ENCODE measurements around the gene ADCY4.

Gene ADCY4

DNA sequence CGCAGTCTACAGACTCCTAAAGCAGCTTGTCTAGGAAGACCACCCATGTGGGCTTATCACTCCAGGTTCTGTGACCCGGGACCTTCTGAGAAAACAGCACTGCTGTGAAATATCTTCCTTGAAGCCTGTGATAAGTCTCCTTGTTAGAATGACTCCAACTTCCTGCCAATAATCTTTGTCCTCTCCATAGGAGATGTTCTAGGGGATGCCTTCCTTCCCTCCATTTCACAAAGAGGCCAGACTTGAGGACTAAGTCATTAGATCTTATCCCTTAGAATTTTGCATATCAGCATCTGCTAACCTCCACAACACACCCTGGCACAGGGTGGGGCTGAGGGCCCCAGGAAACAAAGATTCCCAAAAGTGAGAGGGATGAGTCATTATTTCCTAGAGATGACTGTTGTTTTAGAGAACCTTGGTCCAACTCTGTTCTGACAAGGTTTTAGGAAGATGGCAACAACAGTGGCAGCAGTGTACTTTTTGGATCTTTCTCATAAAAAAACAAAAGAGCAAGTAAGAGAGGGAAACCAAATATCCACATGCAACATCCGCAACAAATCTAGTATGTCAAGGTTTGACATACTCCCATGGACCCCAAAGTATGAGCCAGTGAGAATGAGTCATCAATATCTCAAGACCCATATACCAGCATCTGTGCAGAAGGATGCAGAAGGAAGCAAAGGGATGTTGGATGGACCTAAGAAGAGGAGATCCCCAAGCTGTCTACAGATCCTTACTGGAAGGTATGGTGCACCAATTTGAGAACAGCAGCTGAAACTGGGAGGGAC is 17.5 kb downstream of the ADCY4 start:
- peak; percentile 16 for DNase-seq (ENCODE audit: low read depth, low spot score)

DNA sequence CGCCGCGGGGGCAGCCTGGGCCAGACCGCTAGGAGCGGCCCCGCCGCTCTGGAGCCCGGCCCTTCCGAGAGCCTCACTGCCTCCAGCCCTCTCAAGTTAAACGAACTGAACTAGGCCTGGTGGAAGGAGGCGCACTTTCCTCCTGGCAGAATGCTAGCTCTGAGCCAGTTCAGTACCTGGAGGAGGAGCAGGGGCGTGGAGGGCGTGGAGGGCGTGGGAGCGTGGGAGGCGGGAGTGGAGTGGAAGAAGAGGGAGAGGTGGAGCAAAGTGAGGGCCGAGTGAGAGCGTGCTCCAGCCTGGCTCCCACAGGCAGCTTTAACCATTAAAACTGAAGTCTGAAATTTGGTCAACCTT is 18.3 kb downstream of the ADCY4 start:
- DNase-seq (ENCODE audit: low read depth, low spot score) = no peak

DNA sequence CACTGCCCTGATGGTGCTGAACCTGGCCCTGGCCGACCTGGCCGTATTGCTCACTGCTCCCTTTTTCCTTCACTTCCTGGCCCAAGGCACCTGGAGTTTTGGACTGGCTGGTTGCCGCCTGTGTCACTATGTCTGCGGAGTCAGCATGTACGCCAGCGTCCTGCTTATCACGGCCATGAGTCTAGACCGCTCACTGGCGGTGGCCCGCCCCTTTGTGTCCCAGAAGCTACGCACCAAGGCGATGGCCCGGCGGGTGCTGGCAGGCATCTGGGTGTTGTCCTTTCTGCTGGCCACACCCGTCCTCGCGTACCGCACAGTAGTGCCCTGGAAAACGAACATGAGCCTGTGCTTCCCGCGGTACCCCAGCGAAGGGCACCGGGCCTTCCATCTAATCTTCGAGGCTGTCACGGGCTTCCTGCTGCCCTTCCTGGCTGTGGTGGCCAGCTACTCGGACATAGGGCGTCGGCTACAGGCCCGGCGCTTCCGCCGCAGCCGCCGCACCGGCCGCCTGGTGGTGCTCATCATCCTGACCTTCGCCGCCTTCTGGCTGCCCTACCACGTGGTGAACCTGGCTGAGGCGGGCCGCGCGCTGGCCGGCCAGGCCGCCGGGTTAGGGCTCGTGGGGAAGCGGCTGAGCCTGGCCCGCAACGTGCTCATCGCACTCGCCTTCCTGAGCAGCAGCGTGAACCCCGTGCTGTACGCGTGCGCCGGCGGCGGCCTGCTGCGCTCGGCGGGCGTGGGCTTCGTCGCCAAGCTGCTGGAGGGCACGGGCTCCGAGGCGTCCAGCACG is 18.9 kb downstream of the ADCY4 start:
- peak; percentile 46 for DNase-seq (ENCODE audit: low read depth, low spot score)

DNA sequence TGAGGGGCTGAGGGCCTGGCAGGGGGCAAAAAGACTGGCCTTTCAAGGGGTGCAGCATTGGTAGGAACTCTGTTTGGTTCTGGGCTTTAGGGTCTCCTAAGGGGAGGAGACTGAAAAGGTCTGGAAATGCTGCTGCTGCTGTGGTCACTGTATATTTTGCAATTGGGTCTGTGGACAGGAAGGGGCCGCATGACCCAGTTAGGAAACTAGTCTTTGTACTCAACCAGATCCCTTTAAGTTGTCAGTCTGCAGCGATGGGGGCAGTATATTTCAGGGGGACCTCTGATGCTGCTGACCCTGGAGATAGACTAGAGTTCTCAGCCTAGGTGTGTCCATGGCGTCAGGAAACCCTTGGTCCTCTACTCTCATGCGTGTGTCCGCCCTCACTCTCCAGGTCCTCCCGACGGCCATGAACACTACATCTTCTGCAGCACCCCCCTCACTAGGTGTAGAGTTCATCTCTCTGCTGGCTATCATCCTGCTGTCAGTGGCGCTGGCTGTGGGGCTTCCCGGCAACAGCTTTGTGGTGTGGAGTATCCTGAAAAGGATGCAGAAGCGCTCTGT is 19.5 kb downstream of the ADCY4 start:
- no peak for DNase-seq (ENCODE audit: low read depth, low spot score)

DNA sequence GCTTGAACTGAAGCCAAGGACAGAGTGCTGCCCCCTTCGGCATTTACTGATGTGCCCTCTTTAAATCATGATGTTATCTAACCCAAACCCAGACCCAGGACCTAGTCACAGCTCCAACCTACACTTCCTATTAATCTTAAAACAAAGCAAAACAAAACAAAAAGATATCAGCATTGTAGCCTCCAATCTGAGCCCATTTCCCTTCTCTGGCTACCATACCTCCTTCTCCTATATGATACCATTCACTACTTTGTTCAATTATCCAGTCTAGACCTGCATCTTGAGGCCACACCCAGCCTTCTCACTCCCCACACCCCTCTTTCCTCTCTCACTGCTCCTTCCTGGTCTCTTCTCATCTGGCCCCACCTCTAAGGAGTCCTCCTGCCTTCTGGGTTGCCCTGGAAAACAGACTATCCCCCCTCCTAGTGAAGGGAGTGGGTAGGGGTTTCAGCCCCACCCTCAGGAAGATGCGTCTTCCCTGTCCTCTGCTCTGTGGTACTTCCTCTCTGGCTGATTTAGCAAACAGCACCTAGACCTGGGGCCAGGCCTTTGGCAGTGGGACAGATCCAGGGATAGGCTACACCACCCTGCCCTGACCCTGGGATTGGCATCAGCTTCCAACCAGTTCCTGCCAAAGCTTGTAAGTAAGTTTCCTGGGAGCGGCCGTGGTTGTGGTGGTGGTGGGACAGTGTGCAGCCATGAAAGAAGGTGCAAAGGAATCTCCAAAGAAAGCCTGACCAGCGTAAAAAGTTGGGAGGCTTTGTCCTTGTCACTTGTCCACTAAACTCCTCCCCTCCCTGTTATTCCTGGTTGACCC is 20.3 kb downstream of the ADCY4 start:
- DNase-seq (ENCODE audit: low read depth, low spot score) = no peak

DNA sequence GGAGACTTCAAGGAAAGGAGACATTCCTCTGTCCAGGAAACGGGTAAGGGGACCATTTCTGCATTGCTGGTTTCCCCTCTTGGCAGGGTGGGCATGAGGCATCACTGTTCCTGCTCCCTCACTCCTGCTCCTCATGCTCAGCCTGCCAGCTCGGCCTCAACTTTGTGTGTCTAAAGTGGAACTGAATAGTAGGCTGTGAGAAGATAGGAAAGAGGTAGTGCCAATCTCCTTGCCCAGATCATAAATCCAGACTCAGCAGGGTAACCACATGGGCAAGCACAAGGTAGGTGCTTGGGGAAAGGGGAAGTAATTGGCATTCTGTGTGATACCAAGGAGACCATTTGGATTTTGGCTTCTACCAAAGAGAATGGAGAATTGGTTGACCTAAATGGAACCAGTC is 21.0 kb downstream of the ADCY4 start:
- DNase-seq (ENCODE audit: low read depth, low spot score) = no peak

DNA sequence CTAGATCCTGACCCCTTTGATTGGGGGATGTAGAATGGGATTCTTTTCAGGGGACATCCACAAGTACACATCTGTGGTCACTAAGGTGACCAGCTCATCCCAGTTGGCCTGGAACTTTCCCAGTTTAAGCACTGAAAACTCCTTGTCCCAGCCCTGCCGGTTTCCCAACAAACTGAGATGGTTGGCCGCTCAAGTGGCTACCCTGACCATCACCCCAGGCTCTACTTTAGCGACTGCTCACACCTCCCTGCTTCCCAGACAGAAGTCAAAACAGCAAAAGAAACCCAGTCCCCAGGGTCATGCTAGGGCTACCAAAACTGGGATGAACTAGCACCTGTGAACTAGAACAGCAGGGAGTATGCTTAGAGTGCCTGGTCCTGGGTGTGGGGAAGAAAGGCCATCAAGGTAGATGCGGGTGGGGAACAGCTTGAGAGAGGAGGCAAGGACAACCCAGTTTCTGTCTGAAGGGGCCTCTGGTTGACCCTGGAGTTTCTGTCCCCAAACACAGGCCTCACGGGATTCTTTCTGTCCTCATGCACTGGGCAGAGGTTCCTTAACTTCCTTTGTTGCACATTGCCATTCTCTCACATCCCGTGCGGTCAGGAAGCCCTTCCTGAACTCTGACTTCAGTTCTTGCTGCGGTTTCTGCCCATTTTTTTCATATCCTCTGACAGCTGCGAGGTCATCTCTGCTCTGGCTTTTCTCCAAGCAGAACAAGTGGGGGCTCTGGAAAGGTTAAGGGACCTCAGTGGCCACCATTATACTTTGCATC is 21.9 kb downstream of the ADCY4 start:
- DNase-seq (ENCODE audit: low read depth, low spot score) = no peak

DNA sequence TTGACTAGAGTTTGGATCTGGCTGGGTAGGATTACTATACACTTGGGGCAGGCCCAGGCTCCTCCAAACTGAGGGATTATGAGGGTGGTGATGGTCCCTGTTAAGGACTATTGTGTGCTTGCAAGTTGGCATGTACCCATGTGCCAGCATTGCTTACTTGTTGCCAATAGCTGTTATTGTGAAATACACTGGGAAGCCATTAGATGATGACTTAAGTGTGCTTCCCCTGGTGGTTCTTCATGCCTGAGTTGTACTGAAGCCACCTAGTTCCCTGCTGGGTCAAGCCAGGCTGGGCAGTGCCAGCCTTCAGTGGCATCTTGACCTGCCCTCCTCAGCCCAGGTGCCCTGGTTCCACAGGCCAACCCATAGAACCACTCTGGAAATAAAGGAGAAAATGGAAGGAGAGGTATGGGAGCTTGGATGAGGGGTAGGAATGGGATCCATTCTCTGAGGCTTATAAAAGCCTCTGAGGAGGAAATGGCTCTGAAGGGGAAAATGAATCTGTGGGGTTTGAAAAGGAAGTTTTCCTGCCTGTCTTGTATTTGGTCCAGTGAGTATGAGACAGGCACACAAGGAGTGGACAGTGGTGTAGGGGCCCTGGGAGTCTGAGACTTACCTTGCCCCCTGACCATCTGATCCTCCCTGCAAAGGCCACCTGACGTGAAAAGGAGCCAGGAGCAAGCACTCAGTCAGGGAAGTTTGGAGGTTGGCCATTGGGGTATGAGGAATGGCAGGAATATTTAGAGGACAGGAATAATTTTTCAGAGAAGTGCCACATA is 22.8 kb downstream of the ADCY4 start:
- DNase-seq (ENCODE audit: low read depth, low spot score) = no peak

DNA sequence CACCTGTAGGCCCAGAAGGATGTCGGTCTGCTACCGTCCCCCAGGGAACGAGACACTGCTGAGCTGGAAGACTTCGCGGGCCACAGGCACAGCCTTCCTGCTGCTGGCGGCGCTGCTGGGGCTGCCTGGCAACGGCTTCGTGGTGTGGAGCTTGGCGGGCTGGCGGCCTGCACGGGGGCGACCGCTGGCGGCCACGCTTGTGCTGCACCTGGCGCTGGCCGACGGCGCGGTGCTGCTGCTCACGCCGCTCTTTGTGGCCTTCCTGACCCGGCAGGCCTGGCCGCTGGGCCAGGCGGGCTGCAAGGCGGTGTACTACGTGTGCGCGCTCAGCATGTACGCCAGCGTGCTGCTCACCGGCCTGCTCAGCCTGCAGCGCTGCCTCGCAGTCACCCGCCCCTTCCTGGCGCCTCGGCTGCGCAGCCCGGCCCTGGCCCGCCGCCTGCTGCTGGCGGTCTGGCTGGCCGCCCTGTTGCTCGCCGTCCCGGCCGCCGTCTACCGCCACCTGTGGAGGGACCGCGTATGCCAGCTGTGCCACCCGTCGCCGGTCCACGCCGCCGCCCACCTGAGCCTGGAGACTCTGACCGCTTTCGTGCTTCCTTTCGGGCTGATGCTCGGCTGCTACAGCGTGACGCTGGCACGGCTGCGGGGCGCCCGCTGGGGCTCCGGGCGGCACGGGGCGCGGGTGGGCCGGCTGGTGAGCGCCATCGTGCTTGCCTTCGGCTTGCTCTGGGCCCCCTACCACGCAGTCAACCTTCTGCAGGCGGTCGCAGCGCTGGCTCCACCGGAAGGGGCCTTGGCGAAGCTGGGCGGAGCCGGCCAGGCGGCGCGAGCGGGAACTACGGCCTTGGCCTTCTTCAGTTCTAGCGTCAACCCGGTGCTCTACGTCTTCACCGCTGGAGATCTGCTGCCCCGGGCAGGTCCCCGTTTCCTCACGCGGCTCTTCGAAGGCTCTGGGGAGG is 23.9 kb downstream of the ADCY4 start, which contains the start of gene LTB4R:
Gene LTB4R (plus strand): TSS at position 857 of the 959 bp plus-strand sequence. CDS start 4,150 bp downstream, outside the sequence.
- peak; percentile 32 for DNase-seq (ENCODE audit: low read depth, low spot score)

DNA sequence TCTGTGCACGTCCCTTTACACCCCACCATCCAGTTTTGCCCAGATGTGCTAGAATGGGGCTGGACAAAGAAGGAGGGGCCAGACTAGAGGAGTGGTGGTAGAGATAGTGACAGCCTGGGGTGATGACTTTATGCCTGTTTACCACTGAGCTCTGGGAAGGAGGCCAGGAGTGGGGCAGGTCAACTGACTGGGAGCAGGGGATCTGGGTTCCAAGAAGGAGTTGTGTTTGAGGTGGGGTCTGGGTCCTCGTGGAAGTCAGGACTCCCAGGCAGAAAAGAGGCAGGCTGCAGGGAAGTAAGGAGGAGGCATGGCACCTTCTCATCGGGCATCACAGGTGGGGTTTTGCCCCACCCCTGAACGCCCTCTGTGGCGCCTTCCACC is 24.6 kb downstream of the ADCY4 start:
- DNase-seq (ENCODE audit: low read depth, low spot score) = no peak

DNA sequence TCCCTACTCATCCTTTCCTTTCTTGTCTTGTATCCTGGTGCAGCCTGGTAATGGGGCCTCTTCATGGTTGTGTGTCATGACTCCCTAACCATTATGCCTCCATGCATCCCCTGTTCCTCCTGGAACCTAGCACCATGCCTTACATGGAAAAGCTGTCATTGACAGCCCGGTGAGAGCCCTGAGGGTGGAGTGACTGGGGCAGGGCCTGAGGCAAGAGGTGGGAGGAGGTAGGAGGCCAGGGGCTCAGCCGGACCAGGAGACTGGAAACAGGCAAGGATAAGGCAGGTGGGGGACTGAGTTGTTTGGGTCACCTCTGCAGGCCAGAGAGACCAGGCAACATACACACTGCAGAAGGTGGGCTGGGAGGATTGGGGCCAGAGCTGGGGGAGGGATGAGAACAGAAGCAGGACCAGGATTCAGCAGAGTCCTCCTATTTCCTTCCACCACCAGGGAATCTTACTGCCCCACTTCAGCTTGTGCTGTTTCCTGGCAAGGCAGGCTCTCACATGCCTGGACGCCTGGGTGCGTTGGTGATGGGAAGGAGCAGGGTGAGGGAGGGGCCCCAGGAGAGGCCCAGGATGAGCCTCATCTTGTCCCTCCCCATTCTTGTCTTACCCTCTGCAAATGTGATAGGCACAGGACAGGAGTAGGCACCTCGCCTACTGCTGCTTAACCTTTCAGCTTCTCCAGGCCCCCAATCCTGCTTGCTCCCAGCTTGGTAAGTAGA is 25.2 kb downstream of the ADCY4 start, which contains the start of gene LTB4R2:
Gene LTB4R2 (plus strand): TSS at position 603 of the 727 bp plus-strand sequence. CDS start 525 bp downstream, outside the sequence.
- no peak for DNase-seq (ENCODE audit: low read depth, low spot score)

DNA sequence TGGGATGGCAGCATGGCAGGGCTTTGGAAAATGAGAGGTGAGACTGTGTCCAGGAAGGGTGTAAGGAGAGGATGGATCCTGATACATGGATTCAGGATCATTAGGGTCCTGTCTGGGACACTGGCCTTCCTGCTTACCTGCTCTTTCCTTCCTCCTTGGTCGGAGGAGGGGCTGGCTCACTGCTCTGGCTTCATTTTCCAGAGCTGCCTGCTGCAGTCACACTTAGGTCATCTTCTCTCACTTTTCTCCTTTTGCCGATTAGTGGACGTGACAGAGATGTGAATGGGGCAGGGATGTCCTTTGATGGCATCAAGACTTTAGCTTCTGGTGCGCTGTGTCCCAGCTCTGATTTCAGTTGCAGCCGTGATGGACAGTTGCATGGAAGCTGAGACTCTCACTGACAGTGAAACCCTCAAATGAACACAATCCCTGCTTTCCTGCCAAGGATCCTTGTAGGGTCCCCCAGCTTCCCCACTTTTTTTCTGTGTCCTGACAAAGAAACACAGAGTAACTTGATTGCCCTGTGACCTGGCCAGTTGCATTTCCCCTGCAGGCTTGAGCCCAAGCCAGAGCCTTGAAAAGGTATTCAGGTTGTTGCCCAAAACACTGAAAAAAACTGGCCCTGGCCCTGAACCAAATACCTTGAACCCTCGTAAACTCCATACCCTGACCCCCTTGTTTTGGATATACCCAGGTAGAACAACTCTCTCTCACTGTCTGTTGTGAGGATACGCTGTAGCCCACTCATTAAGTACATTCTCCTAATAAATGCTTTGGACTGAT is 26.3 kb downstream of the ADCY4 start:
- DNase-seq (ENCODE audit: low read depth, low spot score) = no peak

DNA sequence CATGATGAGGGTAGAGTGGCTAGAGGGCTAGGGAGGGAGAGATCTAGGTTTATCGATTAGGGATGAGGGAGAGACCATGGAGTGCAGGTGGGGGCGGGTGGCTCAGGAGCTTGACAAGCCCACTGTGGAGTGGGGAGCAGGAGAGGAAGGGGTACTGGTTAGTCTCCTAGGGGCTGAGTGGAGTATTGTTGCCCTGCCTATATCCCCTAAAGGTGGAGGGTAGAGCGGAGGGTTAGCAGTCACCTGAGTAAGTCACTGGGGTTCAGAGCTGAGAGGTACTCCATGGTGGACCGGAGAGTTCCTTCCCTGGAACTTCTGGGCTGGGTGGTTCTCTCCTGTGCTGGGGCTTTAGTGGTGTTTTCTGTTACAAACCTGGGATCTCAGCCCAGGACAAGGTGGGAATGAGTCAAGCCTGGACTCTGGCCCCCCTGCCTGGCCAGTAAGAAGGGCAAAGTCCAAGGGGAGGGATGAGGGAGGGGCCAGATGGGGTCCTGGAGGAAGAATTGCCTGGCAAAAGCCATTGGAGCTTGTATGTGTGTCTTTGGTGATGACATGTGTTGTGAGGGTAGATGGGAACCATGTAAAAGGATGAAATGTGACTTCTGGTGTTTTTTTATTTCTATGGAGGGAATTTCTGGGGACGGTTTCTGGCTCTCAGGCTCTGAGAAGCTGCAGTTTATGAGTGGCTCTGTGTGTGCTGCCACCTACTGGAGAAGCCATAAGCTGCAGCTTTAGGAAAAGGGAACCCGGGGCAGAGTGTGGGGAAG is 27.1 kb downstream of the ADCY4 start, which contains the start of gene CIDEB:
Gene CIDEB (minus strand): TSS at position 403 of the 767 bp plus-strand sequence. CDS start 119 bp downstream, at position 284.
- DNase-seq (ENCODE audit: low read depth, low spot score) = peak; percentile 81

DNA sequence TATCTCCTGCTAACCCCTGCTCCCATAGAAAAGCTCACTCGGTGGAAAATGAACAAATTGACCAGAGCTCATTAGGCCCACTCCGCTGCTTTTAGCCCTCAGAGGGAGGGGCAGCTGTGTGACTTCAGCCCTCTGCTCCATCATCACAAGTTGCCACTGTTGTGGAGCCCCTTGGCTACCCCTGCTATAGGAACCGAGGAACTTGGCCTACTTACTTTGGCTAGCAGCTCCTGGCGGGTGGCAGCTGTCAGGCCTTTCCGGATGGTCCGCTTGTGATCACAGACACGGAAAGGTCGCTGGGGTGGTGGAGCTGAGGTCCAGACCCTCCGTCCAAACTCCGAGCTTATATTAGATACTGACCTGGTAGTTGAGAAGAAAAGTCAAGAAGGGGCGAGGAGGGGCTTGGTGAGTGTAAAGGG is 27.7 kb downstream of the ADCY4 start:
- DNase-seq (ENCODE audit: low read depth, low spot score) = no peak

DNA sequence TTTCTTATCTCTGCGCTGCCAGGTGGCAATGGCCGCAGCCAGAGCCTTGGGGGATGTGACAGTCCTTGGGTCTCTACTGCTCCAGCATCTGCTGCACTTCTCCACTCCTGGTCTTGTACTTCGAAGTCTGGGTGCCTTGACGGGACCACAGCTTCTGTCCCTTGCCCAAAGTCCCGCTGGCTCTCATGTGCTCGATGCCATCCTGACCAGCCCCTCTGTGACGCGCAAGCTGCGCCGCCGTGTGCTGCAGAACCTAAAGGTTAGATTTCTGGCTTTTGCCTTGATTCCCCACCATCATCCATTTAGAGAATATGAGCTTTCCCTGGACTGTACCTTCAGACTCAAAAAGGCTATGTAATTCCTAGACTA is 30.9 kb downstream of the ADCY4 start:
- no peak for DNase-seq (ENCODE audit: low read depth, low spot score)

DNA sequence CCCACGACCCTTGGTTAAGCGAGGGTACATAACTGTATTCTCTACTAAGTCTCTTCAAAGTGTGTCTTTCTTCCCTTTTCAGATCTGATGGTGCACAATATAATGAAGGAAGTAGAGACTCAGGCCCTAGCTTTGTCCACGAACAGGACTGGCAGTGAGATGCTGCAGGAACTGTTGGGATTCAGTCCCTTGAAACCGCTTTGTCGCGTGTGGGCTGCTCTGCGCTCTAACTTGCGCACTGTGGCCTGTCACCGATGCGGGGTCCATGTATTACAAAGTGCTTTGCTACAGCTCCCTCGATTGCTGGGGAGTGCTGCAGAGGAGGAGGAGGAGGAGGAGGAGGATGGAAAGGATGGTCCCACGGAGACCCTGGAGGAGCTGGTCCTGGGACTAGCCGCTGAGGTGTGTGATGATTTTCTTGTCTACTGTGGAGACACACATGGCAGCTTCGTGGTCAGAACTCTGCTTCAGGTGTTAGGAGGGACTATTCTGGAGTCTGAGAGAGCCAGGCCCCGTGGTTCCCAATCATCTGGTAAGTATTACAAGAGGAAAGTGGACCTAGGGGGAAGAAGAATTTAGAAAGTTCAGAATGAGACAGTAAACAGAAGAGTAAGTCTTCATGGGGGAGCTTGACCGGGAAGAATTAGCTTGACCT is 34.4 kb downstream of the ADCY4 start:
- no peak for DNase-seq (ENCODE audit: low read depth, low spot score)
